ENCODE results near the gene SIRPB1.
"Not testable (repeated sequence)": the region's sequence is repeated elsewhere in the genome, so short reads cannot be mapped to it uniquely, and the experiment has no call there.

The SIRPB1 gene

DNA sequence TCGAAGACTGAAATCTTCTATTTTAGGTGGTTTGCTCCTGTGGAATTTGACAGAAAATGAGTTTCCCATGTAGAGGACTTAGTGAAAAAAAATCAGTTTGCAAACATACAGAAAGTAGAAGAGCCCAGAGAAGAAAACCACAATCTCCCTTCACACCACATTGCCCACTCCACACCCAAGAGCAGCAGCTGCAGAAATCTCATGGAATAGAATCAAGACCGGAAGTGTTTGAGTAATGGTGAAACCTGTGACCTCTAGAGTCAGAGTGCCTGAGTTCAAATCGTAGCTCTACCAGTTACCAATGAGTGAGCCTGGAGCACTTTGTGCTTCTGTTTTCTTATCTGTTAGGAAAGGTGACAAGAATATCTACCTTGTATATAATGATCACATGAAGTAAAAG, 33.2 kb upstream of the SIRPB1 start:
- TF ChIP-seq, protein P1, sequence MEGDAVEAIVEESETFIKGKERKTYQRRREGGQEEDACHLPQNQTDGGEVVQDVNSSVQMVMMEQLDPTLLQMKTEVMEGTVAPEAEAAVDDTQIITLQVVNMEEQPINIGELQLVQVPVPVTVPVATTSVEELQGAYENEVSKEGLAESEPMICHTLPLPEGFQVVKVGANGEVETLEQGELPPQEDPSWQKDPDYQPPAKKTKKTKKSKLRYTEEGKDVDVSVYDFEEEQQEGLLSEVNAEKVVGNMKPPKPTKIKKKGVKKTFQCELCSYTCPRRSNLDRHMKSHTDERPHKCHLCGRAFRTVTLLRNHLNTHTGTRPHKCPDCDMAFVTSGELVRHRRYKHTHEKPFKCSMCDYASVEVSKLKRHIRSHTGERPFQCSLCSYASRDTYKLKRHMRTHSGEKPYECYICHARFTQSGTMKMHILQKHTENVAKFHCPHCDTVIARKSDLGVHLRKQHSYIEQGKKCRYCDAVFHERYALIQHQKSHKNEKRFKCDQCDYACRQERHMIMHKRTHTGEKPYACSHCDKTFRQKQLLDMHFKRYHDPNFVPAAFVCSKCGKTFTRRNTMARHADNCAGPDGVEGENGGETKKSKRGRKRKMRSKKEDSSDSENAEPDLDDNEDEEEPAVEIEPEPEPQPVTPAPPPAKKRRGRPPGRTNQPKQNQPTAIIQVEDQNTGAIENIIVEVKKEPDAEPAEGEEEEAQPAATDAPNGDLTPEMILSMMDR (IDR thresholded peaks at IDR 0.05; ENCODE audit: extremely low read depth, insufficient read depth, missing control alignments): no peak
- DNase-seq (ENCODE audit: low spot score): no peak
- in situ Hi-C loops (cut with MboI; ENCODE audit: low pct_unique_long_range_greater_than_20kb, low sequenced_read_pairs, unreplicated experiment): no loop called here

GRCh38 chr20:1652104-1652503, 32.3 kb upstream of the SIRPB1 start:
- DNase-seq (ENCODE audit: low spot score): no peak
- TF ChIP-seq, protein P1 (IDR thresholded peaks at IDR 0.05; ENCODE audit: extremely low read depth, insufficient read depth, missing control alignments): no peak
- in situ Hi-C loops (cut with MboI; ENCODE audit: low pct_unique_long_range_greater_than_20kb, low sequenced_read_pairs, unreplicated experiment): no loop called here

DNA sequence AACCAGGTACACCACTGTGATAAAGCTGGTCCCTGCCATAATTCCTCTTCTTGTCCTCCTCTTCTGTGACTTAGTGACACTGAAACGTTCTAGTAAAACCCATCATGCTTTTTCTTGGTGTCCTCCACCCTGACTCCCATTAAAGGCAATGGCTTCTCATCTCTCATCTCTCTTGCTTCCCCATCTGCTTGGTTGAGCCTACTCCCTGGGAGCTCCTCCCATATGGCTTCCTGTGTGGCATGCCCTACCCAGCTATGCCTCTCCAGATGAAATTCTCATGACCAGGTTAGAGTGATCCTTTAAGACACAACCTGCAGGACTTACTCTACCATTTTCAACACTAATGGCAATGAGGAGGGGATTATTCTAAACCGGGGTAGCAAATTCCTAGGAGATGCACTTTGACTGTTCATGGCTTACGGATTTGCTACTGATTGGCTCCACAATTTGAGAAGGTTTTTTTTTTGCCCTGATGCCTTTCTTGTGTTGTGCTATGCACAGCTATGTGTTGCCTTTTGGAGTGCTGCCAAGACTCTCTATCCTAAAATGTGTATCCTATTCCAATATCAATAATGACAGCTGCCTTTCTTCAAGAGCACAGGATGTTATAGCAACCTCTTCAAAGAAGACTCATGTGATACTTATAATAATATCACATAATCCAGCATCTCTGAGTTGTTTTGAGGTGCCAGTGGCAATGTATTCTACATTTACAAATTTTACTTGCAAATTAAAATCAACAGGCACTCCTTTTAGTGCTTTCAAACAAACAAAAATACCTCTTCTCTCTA, 31.7 kb upstream of the SIRPB1 start:
- TF ChIP-seq, protein P1 (IDR thresholded peaks at IDR 0.05; ENCODE audit: extremely low read depth, insufficient read depth, missing control alignments): no peak
- DNase-seq (ENCODE audit: low spot score): no peak
- in situ Hi-C loops (cut with MboI; ENCODE audit: low pct_unique_long_range_greater_than_20kb, low sequenced_read_pairs, unreplicated experiment): no loop called here

- TF ChIP-seq, protein P1 (IDR thresholded peaks at IDR 0.05; ENCODE audit: extremely low read depth, insufficient read depth, missing control alignments): no peak
- in situ Hi-C loops (cut with MboI; ENCODE audit: low pct_unique_long_range_greater_than_20kb, low sequenced_read_pairs, unreplicated experiment): no loop called here
- DNase-seq (ENCODE audit: low spot score): no peak
These were observed 28.3 kb upstream of the SIRPB1 start for GRCh38 chr20:1648101-1648500.

GRCh38 chr20:1646975-1647431, 27.2 kb upstream of the SIRPB1 start:
- TF ChIP-seq, protein P1 (IDR thresholded peaks at IDR 0.05; ENCODE audit: extremely low read depth, insufficient read depth, missing control alignments): no peak
- no peak for DNase-seq (ENCODE audit: low spot score)
- in situ Hi-C loops (cut with MboI; ENCODE audit: low pct_unique_long_range_greater_than_20kb, low sequenced_read_pairs, unreplicated experiment): no loop called here

- no peak for DNase-seq (ENCODE audit: low spot score)
- in situ Hi-C loops (cut with MboI; ENCODE audit: low pct_unique_long_range_greater_than_20kb, low sequenced_read_pairs, unreplicated experiment): no loop called here
- TF ChIP-seq, protein P1 (IDR thresholded peaks at IDR 0.05; ENCODE audit: extremely low read depth, insufficient read depth, missing control alignments): no peak
These were observed 24.5 kb upstream of the SIRPB1 start for GRCh38 chr20:1644101-1644962.

GRCh38 chr20:1638643-1639042, 18.8 kb upstream of the SIRPB1 start:
- DNase-seq (ENCODE audit: low spot score); in situ Hi-C loops (cut with MboI; ENCODE audit: low pct_unique_long_range_greater_than_20kb, low sequenced_read_pairs, unreplicated experiment): not testable (repeated sequence)
